Measurements from ENCODE around the gene SMPX.

The SMPX gene

GRCh38 chrX:21721195-21721594 lies 36.7 kb downstream of the SMPX start:
- Mint-ChIP-seq H3K4me3 (no peak overlapping the region), H3K9me3 (no peaks in the 10 kb centered on the region), H3K36me3 (ENCODE audit: low read depth) (no peaks in the 10 kb centered on the region), H3K27ac (no peak overlapping the region), H3K27me3 (ENCODE audit: low read depth) (no peaks in the 10 kb centered on the region), H3K4me1 (peaks cover 21% of the 10 kb centered on the region)
- TF ChIP-seq CTCF (IDR thresholded peaks at IDR 0.05; ENCODE audit: unreplicated experiment in 3 of 3): no peak

- Mint-ChIP-seq H3K27ac (peak overlapping the region in 1 of 3 experiments; percentile 3), H3K36me3 (ENCODE audit: low read depth) (no peaks in the 10 kb centered on the region), H3K9me3 (no peaks in the 10 kb centered on the region), H3K4me3 (no peak overlapping the region), H3K27me3 (ENCODE audit: low read depth) (no peaks in the 10 kb centered on the region), H3K4me1 (peaks cover 17% of the 10 kb centered on the region)
- TF ChIP-seq CTCF (IDR thresholded peaks at IDR 0.05; ENCODE audit: unreplicated experiment in 3 of 3): no peak
Observed at GRCh38 chrX:21718575-21718974, 39.3 kb downstream of the SMPX start.

- peaks cover 17% of the 10 kb centered on the region for H3K4me1 Mint-ChIP-seq
- H3K4me3 Mint-ChIP-seq: no peak overlapping the region
- no peak overlapping the region for H3K27ac Mint-ChIP-seq
- peaks cover 2% of the 10 kb centered on the region for H3K9me3 Mint-ChIP-seq
- no peak for TF ChIP-seq CTCF (IDR thresholded peaks at IDR 0.05; ENCODE audit: unreplicated experiment in 3 of 3)
- H3K36me3 Mint-ChIP-seq (ENCODE audit: low read depth): no peaks in the 10 kb centered on the region
- no peaks in the 10 kb centered on the region for H3K27me3 Mint-ChIP-seq (ENCODE audit: low read depth)
Observed at GRCh38 chrX:21717802-21718201, 40.1 kb downstream of the SMPX start.

GRCh38 chrX:21715825-21716224 lies 42.1 kb downstream of the SMPX start:
- H3K4me1 Mint-ChIP-seq: peaks cover 17% of the 10 kb centered on the region
- H3K9me3 Mint-ChIP-seq: peaks cover 5% of the 10 kb centered on the region
- H3K4me3 Mint-ChIP-seq: no peak overlapping the region
- TF ChIP-seq CTCF (IDR thresholded peaks at IDR 0.05; ENCODE audit: unreplicated experiment in 3 of 3): no peak
- H3K27ac Mint-ChIP-seq: no peak overlapping the region
- H3K36me3 Mint-ChIP-seq (ENCODE audit: low read depth): no peaks in the 10 kb centered on the region
- H3K27me3 Mint-ChIP-seq (ENCODE audit: low read depth): no peaks in the 10 kb centered on the region

GRCh38 chrX:21715337-21715736 lies 42.6 kb downstream of the SMPX start:
- Mint-ChIP-seq H3K27ac (no peak overlapping the region), H3K9me3 (peaks cover 5% of the 10 kb centered on the region), H3K36me3 (ENCODE audit: low read depth) (no peaks in the 10 kb centered on the region), H3K27me3 (ENCODE audit: low read depth) (no peaks in the 10 kb centered on the region), H3K4me1 (peaks cover 17% of the 10 kb centered on the region), H3K4me3 (no peak overlapping the region)
- TF ChIP-seq CTCF (IDR thresholded peaks at IDR 0.05; ENCODE audit: unreplicated experiment in 3 of 3): no peak

- H3K4me1 Mint-ChIP-seq: no peaks in the 10 kb centered on the region
- peaks cover 10% of the 10 kb centered on the region for H3K9me3 Mint-ChIP-seq
- no peaks in the 10 kb centered on the region for H3K27me3 Mint-ChIP-seq (ENCODE audit: low read depth)
- H3K27ac Mint-ChIP-seq: no peak overlapping the region
- H3K36me3 Mint-ChIP-seq (ENCODE audit: low read depth): no peaks in the 10 kb centered on the region
- H3K4me3 Mint-ChIP-seq: no peak overlapping the region
- no peak for TF ChIP-seq CTCF (IDR thresholded peaks at IDR 0.05; ENCODE audit: unreplicated experiment in 3 of 3)
Observed at GRCh38 chrX:21711848-21712197, 46.1 kb downstream of the SMPX start.

Data from nephron (organoid).